ENCODE data around the gene CDV3.

Gene CDV3

DNA sequence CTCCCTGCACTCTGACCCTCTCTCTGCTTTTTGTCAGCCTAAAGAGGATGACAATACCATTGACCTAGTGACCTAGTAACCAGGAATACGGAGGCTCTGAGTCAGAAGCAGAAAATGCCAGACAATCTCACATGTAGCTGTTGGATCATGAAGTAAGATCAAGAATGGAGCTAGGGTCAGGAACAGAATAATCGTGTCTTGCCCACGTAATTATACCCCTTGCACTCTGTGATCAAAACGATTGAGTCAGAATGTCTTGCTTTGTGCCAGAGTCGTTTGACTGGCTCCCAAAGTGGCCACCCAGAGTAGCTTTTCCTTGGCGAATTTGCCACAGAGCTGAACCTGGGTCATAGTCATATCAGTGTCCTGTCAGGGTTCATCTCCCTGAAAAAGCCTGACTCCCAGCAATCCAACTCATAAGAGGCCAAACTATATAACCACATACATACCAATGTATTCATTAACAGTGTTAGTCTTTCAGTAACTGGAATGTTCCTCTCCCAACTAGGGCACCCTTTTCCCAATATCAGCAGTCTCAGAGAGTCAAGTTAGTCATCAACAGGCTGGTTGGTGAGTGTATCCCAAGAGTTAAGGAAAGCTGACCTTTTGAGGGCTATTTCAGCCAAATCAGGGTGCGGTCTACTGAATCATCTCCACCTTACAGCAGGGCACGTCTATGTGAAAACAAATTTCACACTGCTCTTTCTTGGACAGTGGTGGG, 5.0 kb upstream of the CDV3 start:
- DNase-seq (ENCODE audit: low read depth) = no peak

DNA sequence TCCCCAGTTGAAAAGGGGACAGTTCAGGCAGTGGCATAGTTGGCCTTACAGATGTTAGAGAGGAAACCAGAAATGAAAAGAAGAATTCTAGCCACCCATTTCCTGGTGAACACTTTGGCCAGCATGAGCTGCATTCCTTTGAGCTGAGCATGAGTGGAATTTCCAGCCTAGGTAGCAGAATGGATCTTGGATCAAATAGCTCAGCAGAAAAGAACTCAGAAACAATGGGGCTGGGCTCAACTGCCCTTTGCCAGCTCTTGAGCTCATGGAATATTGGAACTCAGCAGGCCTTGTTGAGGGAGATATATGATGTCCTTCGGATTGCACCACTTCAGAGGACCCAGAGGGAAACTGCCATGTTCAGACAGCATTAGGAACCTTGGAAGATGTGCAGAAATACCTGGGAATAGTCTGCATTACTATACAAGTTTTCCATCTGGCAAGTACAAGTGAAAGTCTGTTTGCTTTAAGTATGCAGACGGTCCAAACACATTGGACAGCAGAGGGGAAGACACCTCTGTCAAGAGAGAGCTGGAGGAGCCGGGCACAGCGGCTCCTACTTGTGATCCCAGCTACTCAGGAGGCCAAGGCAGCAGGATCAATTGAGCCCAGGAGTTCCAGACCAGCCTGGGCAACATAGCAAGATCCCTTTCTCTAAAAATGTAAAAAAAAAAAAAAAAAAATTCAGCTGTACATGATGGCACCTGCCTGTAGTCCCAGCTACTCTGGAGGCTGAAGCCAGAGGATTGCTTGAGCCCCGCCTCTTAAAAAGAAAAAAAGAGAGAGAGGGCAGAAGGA, 3.1 kb upstream of the CDV3 start:
- DNase-seq (ENCODE audit: low read depth) = no peak

DNA sequence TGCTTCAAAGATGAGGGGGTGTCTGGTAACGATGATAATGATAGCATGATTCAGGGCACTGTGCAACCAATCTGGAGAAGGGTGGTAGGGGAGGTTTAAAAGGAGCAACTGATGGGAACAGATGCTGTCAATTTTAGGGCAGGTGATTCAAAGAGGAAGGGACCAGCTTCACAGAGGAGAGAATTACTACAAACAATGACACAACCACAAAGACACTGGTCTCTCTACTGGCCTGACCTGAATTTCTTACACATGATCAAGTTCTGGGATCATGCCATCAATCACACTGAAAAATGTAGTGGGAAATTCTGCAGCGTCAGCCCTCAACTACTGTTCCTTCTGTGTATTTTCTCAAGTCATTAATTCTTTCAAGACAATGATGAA, 2.6 kb upstream of the CDV3 start:
- no peak for DNase-seq (ENCODE audit: low read depth)

DNA sequence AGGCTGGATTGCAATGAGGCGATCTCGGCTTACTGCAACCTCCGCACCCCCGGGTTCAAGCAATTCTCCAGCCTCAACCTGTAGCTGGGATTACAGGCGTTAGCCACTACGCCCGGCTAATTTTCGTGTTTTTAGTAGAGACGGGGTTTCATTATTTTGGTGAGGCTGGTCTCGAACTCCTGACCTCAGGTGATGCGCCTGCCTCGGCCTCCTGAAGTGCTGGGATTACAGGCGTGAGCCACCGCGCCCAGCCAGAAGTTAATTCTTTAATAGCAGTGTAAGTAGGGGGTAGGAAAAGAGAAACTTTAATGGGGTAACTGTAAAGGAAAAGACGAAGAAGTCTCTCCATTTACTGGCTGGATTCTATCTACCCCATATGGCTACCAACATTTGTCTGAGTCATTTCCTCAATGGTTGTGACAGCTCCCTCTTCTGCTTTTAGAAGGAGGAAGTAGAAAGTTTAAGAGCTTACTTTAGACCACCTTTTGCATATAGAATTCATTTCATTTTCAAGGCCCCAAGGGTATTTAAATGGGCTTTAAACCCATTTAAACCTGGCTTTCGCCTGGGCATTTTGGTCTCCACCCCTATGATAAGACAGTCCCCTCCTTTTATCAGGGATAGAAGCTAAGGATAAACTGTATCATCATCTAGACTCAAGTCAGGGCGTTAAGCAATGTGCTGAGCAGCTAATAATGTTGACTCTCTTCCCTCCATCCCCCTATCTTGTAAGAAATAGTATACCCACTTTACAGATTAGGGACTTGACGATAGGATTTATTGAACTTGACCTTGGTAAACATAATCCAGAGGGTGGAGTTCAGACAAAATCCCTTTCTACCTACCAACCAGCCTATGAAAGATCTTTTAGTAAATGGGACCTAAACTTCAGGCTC, 1.1 kb upstream of the CDV3 start:
- DNase-seq (ENCODE audit: low read depth) = no peak

DNA sequence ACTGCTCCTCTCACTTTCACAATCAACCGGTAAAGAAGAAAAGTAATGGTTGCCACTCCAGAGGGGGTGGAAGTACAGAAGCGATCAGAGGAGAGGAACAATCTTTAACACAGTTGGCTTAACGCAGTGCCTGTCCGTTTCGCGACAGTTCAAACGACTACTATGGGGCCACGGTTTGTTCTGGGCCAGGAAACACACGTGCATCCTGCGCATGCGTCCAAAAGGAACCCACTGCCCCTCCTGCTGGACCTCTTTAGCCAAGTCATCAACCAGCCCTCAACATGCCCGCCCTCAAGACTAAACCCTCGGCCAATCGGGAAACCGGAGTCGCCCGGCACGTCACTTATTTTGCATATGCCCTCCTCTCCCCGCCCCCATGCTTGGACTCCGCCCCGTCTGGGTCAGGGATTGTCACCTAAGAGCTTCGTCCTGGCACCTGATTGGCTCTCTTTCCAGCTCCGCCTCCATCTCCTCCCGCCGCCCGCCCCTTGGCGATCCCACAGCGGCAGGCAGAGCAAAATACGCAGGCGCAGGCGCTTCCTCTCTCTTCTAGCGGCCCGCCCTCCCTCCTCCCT, 345 bp upstream of the CDV3 start:
- DNase-seq (ENCODE audit: low read depth) = peak; percentile 97

DNA sequence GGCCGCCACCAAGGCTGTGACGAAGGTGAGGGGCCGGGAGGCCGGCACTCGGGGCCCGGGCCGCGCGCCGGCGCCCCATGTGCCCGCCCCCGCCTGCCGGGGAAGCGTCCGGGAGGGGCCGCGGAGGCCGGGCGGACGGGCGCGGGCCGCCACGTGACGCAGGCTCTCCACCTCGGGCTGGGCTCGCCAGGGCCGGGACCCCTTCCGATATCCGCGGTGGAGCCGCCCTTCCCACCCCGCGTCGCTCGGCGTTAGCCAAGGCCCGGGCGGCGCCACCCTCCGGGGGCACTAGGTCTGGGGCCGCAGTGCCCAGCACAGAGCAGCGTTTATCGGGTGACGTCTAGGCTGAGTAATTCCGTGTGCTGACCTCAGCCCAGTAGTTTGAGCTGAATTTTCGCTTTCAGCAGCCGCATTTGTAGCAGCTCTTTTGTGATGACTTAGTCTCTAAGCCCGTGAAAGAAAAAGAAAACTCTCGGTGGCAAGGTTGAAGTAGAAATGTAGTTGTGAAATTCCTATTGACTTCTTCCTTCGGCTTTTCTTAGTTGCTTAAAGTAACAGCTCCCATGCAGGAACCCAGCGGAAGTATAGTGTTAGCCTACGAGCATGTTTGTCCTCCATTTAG, 885 bp downstream of the CDV3 start:
- DNase-seq (ENCODE audit: low read depth) = no peak

DNA sequence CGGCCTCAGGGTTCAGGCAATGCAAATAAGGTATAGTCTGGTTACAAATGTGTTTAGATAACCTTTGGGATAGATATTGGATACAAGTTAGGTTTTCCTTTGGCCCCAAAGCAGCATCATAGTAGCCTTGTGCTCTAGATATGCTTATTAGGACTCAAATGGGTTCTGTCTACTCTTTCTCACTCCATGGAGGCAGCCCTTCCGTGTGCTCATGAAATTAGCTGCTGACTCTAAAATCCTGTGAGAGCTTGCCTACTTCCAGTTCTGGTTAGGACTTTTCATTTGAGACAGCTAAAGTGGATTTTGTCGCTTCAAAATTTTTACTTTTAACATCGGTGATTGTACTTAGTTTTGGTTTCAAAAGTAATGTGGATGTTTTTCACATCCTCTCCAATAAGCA, 1.6 kb downstream of the CDV3 start:
- DNase-seq (ENCODE audit: low read depth) = no peak

DNA sequence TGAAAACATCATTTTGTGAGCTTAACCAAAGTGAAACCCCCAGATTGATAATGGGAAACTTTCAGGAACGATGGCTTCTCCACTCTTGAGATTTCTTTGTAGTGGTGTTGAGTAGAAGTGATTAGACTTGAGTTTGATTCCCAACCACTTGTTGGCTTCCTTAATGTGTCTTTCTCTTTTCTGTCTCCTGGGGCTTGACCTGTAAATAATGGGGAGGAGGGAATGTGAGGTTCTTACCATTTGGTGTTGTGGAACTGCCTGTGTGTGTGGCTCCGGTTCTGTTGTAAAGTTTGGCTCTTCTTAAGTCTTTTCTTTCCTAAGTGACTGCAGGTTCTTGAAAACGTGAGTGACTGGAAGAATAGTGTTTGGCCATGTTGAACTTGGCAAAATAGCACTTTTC, 2.7 kb downstream of the CDV3 start:
- DNase-seq (ENCODE audit: low read depth) = no peak

DNA sequence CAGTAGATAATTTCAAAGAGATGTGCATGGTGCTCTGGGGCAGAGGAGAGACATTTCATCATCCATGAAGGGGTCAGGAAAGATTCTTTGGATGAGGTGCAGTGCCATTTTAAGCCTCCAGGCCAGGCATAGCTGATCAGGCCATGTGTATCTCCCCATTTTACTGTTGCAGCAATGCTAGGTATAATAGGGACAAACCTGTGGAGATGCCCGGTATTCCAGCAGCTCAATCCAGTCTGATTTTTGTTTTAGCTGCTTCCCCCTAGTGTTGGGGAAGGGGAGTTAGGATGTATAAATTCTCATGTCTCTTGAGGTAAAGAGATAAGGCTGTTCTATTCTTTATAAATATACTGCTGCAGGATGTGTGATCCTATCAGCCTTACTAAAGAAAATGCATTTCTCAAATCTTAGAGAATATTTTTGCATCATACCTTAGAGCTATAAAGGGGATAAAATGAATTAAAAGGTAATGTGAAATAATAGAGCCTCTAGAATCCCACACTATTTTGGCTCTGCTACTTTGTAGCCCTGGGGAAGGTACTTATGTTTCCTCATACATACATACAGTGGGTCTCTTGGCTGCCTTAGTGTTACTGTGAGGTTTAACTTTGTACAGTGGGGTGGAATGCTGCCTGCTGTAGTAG, 5.2 kb downstream of the CDV3 start:
- no peak for DNase-seq (ENCODE audit: low read depth)

DNA sequence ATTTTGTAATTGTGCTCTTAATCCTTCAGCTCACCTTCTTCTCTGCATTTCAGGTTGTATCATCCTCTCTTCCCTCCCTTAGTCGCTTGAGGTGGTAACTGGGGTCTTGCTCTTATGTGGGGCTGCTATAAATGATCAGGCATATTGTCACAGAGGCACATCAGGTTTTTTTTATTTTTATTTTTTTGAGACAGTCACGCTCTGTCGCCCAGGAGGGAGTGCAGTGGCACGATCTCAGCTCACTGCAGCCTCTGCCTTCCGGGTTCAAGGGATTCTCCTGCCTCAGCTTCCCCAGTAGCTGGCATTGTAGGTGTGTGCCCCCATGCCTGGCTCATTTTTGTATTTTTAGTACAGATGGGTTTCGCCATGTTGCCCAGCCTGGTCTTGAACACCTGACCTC, 9.9 kb downstream of the CDV3 start:
- no peak for DNase-seq (ENCODE audit: low read depth)

DNA sequence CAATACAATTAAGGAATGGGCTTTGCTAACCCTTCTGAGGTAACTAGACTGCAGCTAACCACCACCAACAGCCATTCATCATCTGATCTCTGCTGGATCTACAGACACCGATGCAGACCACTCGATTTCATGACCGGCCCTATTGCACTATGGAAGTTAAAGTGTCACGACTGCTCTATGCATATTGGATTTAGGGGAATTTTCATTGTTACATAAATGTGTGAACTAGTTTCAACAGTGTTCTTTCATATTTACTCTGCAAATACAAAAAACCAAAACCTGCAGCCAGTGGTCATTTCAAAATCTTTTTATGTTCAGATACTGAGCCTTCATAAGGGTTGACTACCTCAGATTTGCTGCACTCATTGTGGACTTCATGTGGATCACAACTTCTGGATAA, 14.5 kb downstream of the CDV3 start:
- no peak for DNase-seq (ENCODE audit: low read depth)

DNA sequence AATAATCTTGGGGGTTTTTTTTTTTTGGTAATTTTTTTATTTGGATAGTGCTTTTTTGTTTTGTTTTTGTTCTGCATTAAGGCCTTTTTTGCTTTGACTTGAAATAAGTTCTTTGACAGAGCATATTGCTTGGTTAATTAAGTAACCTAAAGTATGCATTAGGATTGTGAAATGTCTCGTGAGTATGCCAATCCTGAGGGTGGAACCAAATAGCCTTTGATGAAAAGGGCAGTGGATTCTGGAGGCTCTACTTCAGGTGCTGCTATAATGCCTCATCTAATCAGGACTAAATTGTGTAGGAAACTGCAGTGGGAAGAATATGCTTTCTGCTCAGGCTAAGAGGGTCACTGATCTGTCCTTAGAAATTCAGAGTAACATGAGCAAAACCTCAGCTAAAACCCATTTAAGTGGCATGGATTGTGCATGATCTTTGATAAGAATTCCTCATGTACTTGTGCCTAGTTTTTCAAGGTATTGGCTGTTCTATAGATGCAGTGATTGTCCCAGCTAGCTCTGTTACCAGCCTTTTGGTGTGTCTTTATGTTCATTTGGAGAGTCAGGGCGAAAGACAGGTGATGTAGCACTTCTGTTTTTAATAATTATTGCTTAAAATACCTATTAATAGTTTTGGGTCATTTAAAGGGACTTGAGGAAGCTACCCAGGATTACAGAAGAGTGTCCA, 15.4 kb downstream of the CDV3 start:
- no peak for DNase-seq (ENCODE audit: low read depth)

DNA sequence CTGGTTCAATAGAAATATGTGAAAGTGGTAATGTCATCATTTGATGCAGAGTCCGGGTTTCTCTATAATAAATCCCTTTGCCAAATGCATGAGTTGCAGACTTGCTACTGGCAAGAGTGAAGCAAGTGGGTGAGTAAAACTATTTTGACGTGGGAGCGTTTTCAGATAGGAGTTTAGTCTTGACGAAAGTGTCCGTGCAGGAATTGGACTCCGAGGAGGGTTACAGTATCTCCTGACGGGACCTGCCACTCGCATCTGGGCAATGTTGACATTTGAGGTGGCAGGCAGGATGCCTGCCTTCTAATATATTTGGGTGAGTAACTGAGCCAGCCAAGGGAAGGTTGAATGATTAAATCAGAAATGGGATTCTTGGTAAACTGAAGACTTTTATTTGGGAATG, 16.0 kb downstream of the CDV3 start:
- no peak for DNase-seq (ENCODE audit: low read depth)

DNA sequence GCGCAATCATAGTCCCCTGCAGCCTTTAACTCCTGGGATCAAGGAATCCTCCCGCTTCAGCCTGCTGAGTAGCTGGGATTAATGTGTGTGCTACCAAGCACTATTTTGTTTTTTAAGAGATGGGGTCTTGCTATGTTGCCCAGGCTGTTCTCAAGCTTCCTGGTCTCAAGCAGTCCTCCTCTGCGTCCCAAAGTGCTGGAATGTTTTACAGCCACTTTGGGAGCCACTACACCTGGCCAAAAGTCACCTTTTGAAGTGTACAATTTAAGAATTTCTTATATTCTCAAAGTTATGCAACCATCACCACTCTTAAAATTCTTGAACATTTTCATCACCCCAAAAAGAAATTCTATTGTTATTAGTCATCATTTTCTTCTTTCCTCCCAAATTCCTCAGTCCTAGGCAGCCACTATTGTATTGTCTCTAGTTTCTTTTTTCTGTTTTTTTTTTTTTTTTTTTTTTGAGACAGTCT, 17.8 kb downstream of the CDV3 start:
- no peak for DNase-seq (ENCODE audit: low read depth)

DNA sequence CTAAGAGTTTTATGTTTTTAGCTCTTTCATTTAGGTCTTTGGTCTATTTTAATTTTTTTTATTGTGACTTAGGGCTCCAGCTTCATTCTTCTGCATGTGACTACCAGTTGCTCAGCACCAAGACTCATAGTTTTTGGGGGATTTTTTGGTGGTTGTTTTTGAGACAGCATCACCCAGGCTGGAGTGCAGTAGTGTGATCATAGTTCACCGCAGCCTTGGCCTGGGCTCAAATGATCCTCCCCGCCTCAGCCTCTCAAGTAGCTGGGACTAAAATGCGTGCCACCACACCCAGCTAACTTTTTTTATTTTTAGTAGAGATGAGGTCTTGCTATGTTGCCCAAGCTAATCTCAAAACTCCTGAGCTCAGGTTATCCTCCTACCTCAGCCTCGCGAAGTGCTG, 19.4 kb downstream of the CDV3 start:
- DNase-seq (ENCODE audit: low read depth) = no peak

DNA sequence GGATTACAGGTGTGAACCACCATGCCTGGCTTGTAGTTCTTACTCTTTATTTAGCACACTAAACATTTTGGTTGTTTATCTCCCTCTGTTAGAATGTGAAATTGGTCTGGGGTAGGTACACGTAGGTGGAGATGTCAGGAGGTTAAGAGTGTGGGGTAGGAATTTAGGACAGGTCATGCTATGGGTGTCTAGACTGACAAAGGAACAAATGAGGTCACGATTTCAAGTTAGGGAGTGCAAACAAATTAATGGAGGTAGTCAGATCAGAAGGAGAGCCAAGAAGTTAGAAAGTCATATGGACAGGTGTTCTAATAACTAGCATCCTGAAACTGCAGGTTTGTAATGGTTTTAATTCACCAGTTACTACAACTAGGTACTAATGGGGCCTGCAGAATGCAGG, 19.8 kb downstream of the CDV3 start:
- no peak for DNase-seq (ENCODE audit: low read depth)

DNA sequence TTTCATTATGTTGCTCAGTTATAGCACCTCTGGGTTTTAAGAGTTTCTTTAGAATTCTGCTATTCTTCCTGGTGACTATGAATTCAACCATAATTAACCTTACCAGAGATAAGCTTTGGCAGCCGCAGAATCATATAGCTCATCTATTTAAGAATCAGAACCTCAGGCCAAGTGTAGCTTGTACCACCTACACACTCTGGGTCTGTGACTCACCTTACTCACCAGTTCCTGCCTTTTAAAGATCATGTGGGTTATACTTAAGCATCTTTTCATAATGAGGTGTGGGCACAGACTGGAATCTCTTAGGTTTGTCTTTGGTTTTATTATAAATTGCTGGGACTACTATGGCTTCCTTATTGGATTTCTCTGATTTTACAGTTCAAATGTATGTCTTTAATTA, 21.9 kb downstream of the CDV3 start:
- no peak for DNase-seq (ENCODE audit: low read depth)

DNA sequence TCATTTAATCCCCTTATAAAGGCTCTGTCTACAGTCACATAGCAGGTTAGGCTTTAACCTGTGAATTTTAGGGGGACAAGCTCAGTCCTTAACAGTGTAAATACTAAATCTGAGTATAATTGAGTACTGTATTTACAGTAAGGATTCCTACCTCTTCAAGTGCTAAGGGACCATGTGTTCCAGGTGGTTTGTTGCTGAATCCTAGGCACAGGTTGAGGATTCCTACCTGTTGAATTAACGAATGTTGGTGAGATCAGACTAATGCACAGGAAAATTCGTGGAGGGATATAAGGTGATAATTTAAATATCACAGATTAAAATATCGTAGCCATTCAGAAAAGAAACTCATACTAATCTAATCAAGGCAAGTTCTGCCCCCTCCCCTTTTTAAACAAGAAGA, 24.9 kb downstream of the CDV3 start:
- no peak for DNase-seq (ENCODE audit: low read depth)

DNA sequence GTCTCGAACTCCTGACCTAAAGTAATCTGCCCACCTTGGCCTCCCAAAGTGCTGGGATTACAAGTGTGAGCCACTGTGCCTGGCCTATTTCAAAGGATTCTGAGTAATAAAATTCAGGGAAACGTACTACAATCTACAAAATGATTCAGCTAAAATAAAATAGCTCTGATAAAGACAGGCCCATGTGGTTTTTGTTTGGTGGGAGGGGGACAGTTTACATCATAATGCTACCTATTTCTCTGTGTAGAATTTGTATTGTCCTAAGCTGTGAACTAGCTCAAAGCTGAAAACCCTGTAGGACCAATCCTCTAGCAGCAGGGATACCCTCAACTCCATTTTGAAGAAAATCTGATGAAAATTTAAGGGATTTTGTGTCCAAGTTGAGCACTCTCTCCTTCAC, 25.8 kb downstream of the CDV3 start:
- no peak for DNase-seq (ENCODE audit: low read depth)

DNA sequence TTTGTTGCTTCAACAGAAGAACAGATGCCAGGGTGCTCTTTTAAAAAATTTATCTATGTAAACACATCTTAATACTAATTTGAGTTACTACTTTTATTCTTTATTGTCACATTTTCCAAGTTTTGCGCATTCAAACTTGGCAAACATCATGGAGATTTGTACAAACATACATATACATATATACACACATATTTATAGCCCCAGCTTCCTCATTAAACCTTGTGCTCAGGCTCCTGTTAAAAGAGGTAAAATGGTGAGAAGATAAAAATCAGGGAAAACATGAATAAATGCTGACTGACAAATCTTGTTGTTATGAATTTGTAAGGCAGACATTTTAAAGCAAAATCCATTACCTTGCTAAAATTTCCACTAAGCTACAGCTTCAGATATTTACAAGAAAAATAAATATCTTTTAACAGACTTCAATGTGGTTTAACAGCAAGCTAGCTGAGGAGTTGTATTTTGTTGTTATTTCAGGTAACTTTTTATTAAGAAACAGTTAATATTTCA, 27.1 kb downstream of the CDV3 start:
- no peak for DNase-seq (ENCODE audit: low read depth)

DNA sequence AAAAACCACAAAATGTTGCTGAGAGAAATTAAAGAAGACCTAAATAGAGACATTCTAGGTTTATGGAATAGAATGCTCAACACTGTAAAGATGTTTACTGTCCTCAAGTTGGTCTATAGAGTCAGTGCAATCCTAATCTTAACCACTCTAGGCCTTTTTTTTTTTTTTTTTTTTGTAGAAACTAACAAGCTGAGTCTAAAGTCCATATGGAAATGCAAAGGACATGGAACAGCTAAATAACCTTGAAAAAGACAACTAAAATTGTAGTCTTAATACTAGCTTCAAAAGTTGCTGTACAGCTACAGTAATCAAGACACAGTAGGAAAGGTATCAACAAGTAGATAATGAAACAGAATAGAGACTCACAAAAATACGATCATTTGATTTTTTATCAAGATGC, 32.9 kb downstream of the CDV3 start:
- no peak for DNase-seq (ENCODE audit: low read depth)

Measured in CMK (cell line).